Stomach (tissue), 9 donors: ENCODE results near the gene TSPAN12. TPM values are rescaled to one million over a fixed set of nuclear protein-coding genes. Genes with fewer than 3 reads are reported as not detected.

ENCODE experiments used
- DNase-seq, 2 donors: peaks; one replicate each; pipeline versions ENCODE4 v3.0.0 to v3.0.0-alpha.2; 2013 to 2019
- H3K27ac ChIP-seq, 5 donors: fragments of 200-600 bp in 4 of 5; sonication (generic) in 4 of 5; one replicate each; pipeline ENCODE4 v1.5.1; 2013 to 2019; ENCODE audit warnings: mild to moderate bottlenecking in 1 of 5, moderate library complexity in 1 of 5
- H3K27me3 ChIP-seq, 3 donors: fragments of 200-600 bp; sonication (generic); one replicate each; pipeline ENCODE4 v1.5.1; 2017 to 2019; ENCODE audit warnings: mixed run types in 1 of 3
- H3K36me3 ChIP-seq, 4 donors: fragments of 200-600 bp; sonication (generic); 1 replicate in 3 of 4; 2 replicates in 1 of 4; pipeline ENCODE4 v1.5.1; 2016 to 2019
- H3K4me1 ChIP-seq, 4 donors: fragments of 200-600 bp; sonication (generic); one replicate each; pipeline ENCODE4 v1.5.1; 2016 to 2019
- H3K4me3 ChIP-seq, 4 donors: fragments of 200-600 bp; sonication (generic) in 3 of 4; one replicate each; pipeline ENCODE4 v1.5.1; 2016 to 2019; ENCODE audit warnings: mild to moderate bottlenecking in 1 of 4
- H3K9me3 ChIP-seq, 4 donors: fragments of 200-600 bp; sonication (generic); one replicate each; pipeline ENCODE4 v1.5.1; 2016 to 2019
- CTCF ChIP-seq, 7 experiments: fragments of 450-650 bp in 4 of 7; fragments of 200-600 bp in 3 of 7; sonication (generic) in 3 of 7; IDR thresholded peaks; one replicate each; pipeline ENCODE4 v1.5.1; 2016 to 2019; ENCODE audit warnings: antibody characterized with exemption in 7 of 7, control low read depth in 2 of 7, mild to moderate bottlenecking in 1 of 7
- EP300 ChIP-seq: sonication (generic); formaldehyde crosslinking; IDR thresholded peaks from one replicate; pipeline ENCODE4 v1.6.1; 2017; ENCODE audit warnings: antibody characterized with exemption
- POLR2A ChIP-seq, 4 donors: fragments of 450-650 bp; IDR thresholded peaks; one replicate each; pipeline ENCODE4 v1.6.1; 2016; ENCODE audit warnings: antibody characterized with exemption in 4 of 4, control low read depth in 2 of 4, mild to moderate bottlenecking in 1 of 4, moderate library complexity in 1 of 4
- POLR2AphosphoS5 ChIP-seq, 3 donors: sonication (generic); formaldehyde crosslinking; IDR thresholded peaks; one replicate each; pipeline ENCODE4 v1.6.1; 2016; ENCODE audit warnings: antibody characterized with exemption in 3 of 3
- WGBS, 5 donors: extraction: QIAGEN DNeasy Blood & Tissue Kit in 3 of 5; methylation state at CpG; one replicate each; pipeline versions ENCODE4 v1.1.5 to v1.1.7; 2013 to 2018; 5-methylcytosine and 5-hydroxymethylcytosine counted together
- intact Hi-C: fragments of 100-400 bp; cut with DNase I; formaldehyde crosslinking; loops from one replicate; pipeline ENCODE4 v1.15.1; 2023; ENCODE audit warnings: low total_unique reads
- polyA plus RNA-seq, 3 donors: library from polyadenylated mRNA; stranded (reverse); fragments of 200-250 nt; gene quantifications; one replicate each; pipeline ENCODE4 v1.2.3, GENCODE V29; 2013
- total RNA-seq, 5 donors: library from RNA; depleted of rRNA; stranded (reverse); fragments of >200 nt; gene quantifications; one replicate each; pipeline versions ENCODE4 v1.1.0 to v1.2.3, GENCODE V29; 2014 to 2016
- donor health status: healthy with polysubstance abuse.
- donor health status: Bipolar disorder and iron deficiency.
- donor health status: healthy.

TSPAN12 gene
- total and polyA plus RNA-seq, 8 donors = 9.8 to 26.6 (median 18.0) TPM; not detected in 1

DNA sequence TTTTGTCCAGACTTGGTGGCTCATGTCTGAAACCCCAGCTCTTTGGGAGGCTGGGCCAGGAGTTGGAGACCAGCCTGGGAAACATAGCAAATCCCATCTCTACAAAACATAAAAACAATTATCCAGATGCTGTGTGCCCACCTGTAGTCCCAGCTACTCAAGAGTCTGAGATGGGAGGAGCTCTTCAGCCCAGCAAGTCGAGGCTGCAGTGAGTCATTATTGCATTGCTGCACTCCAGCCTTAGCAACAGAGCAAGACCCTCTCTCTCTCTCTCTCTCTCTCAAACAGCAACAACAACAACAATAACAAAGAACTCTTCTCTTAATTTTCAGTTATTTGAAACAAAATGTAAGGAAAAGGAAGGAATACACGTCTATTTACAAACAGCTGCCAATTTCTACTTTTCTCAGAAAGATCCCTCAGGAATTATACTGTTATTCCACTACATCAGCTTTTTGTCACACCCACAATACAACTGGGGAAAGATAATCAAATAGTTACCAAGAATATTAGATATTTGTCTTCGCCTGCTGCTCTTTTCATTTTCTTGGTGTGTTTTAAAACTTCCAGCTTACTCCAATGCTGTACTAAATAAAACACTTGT, 5.1 kb upstream of the TSPAN12 start:
- Histone ChIP-seq H3K27ac (no peak overlapping the region), H3K36me3 (no peaks in the 10 kb centered on the region), H3K4me1 (peaks cover 0 to 6% (median 2%) of the 10 kb centered on the region in 4 donors), H3K4me3 (no peak overlapping the region), H3K9me3 (no peaks in the 10 kb centered on the region), H3K27me3 (no peaks in the 10 kb centered on the region)
- WGBS, 5 donors = 49 to 59% (median 51%) methylated on average over 3 of the region's 3 CpGs
- TF ChIP-seq CTCF (IDR thresholded peaks at IDR 0.05) (no peak), POLR2A (IDR thresholded peaks at IDR 0.05) (no peak), EP300 (no peak), POLR2AphosphoS5 (IDR thresholded peaks at IDR 0.05) (no peak)
- DNase-seq = no peak
- intact Hi-C loops = loop anchor here (10.0 kb wide), 1 partner anchor 48 kb away; no protein-coding TSS in a partner anchor

DNA sequence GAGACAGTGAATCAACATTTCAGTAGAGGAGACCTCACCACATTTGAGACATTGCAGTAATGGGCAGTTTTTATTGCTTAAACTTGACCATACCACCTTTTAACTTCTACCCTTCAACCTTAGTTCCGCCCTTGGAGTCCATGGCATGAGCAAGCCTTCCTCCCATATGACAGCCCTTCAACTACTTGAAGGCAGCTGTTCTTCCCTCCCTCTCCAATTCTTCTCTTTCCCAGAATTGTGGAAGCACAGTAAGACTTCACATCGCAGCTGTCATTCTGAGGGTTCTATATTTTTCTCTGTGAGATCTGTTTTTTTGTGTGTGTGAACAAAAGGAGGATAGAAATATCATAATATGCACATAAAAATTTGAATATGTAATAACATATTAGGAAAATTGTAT, 2.2 kb upstream of the TSPAN12 start:
- TF ChIP-seq POLR2AphosphoS5 (IDR thresholded peaks at IDR 0.05) (no peak), CTCF (IDR thresholded peaks at IDR 0.05) (no peak), EP300 (no peak), POLR2A (IDR thresholded peaks at IDR 0.05) (no peak)
- no peak for DNase-seq

GRCh38 chr7:120859459-120859858, 1.5 kb upstream of the TSPAN12 start:
- intact Hi-C loops = no loop called here

More for the DNA sequence above, 2.2 kb upstream of the TSPAN12 start:
- intact Hi-C loops = loop anchor here (10.0 kb wide), 1 partner anchor 45 kb away; no protein-coding TSS in a partner anchor
- Histone ChIP-seq H3K27me3 (peaks cover 0 to 13% (median 0%) of the 10 kb centered on the region in 3 donors), H3K36me3 (no peaks in the 10 kb centered on the region), H3K27ac (no peak overlapping the region), H3K9me3 (no peaks in the 10 kb centered on the region), H3K4me1 (peaks cover 6 to 22% (median 15%) of the 10 kb centered on the region in 4 donors), H3K4me3 (no peak overlapping the region)
- 97 to 100% (median 98%) methylated on average over 2 of the region's 2 CpGs for WGBS, 5 donors

More at GRCh38 chr7:120859459-120859858, 1.5 kb upstream of the TSPAN12 start:
- DNase-seq = no peak
- TF ChIP-seq POLR2AphosphoS5 (IDR thresholded peaks at IDR 0.05) (no peak), CTCF (IDR thresholded peaks at IDR 0.05) (no peak), EP300 (no peak), POLR2A (IDR thresholded peaks at IDR 0.05) (no peak)
- H3K9me3 ChIP-seq = no peaks in the 10 kb centered on the region
- no peaks in the 10 kb centered on the region for H3K36me3 ChIP-seq
- WGBS, 5 donors = 82 to 88% (median 86%) methylated on average over 6 of the region's 6 CpGs
- H3K4me1 ChIP-seq = peaks cover 6 to 22% (median 15%) of the 10 kb centered on the region in 4 donors
- H3K27me3 ChIP-seq = peaks cover 0 to 13% (median 0%) of the 10 kb centered on the region in 3 donors
- H3K4me3 ChIP-seq = no peak overlapping the region
- H3K27ac ChIP-seq = no peak overlapping the region
